Chondrocyte (in vitro differentiated cells): ENCODE data around the gene MEA1. TPM values are rescaled to one million over a fixed set of nuclear protein-coding genes. Genes with fewer than 3 reads are reported as not detected.
A peak's percentile ranks its signal among the peaks of the same experiment; 100 is the strongest.

Experiments used
- DNase-seq: peaks from one replicate; pipeline ENCODE4 v3.0.0; 2021; ENCODE audit warnings: mixed read lengths, low spot score
- H3K27ac Mint-ChIP-seq: one replicate; pipeline ENCODE4 v1.8.0; 2021; ENCODE audit warnings: mild to moderate bottlenecking, moderate library complexity, mixed read lengths; ENCODE audit not compliant: unreplicated experiment
- H3K27me3 Mint-ChIP-seq: 2 replicates; pipeline ENCODE4 v1.8.0; 2021; ENCODE audit warnings: low read depth, mixed read lengths
- H3K36me3 Mint-ChIP-seq: 2 replicates; pipeline ENCODE4 v1.8.0; 2021; ENCODE audit warnings: low read depth, mixed read lengths
- H3K4me1 Mint-ChIP-seq: 2 replicates; pipeline ENCODE4 v1.8.0; 2021; ENCODE audit warnings: low read depth, mild to moderate bottlenecking, mixed read lengths
- H3K4me3 Mint-ChIP-seq: one replicate; pipeline ENCODE4 v1.8.0; 2021; ENCODE audit warnings: mild to moderate bottlenecking, moderate library complexity, mixed read lengths; ENCODE audit not compliant: unreplicated experiment
- H3K9me3 Mint-ChIP-seq: 2 replicates; pipeline ENCODE4 v1.8.0; 2021; ENCODE audit warnings: low read depth, mixed read lengths
- long read RNA-seq: library from polyadenylated mRNA; stranded (forward); transcript quantifications from one replicate; pipeline ENCODE4 v2.0.0, GENCODE V29; 2021
- total RNA-seq: library from RNA; stranded (reverse); gene quantifications from 3 replicates; pipeline ENCODE4 v1.2.1, GENCODE V29; 2021
- TF ChIP-seq, protein P1 (sequence below): fragments of 200-600 bp; sonication (generic); IDR thresholded peaks from 2 replicates; pipeline ENCODE4 v1.5.0; 2021; ENCODE audit warnings: antibody characterized with exemption, mild to moderate bottlenecking, moderate library complexity

Gene MEA1
- total RNA-seq = 71.1 to 86.2 TPM (median 71.6 TPM) in 3 replicates
- long read RNA-seq, transcript MEA1-204 (4 exons, 1,004 nt) = major isoform, 70 of 83 reads
- long read RNA-seq, transcript MEA1-202 (3 exons, 2,152 nt) = minor isoform, 10 of 83 reads
- long read RNA-seq, partial matches to known transcripts = 0 of 83 reads
- long read RNA-seq, other reads (novel, unspliced or antisense) = 0 of 83 reads

DNA sequence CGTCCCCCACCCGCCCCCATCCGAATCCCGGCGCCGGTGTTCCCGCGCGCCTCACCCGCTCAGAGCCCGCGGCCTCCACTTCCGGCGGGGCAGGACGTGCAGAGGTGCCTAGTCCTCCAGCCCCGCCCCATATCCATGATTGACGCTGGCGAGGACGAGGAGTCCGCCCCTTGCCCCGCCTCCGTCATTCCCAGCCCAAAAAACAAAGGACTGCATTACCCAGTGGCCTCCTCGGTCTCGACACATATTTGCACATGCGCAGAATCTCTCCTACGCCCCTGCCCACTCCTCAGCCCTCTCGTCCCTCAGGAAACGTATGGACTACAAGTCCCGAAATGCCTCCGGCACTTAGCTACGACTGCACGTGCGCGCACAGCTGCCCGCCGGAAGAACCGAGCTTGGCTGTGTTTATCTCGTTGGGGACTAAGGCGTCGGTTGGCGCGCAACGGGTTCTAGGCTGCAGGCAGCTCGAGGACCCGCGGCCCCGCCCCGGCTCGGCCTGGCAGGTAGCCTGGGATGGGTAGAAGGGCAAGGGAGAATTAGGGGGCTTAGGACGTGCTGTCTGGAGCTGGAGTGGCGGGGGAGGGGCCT is at the start of gene MEA1, which contains the start of gene KLHDC3:
TSS of gene MEA1 (minus strand) at position 104 of the 591 bp plus-strand sequence. CDS start 133 bp downstream, outside the sequence.
TSS of gene KLHDC3 (plus strand) at position 407 of the 591 bp plus-strand sequence. CDS start 2,944 bp downstream, outside the sequence.
- peaks cover 17% of the 10 kb centered on the region for H3K36me3 Mint-ChIP-seq
- H3K9me3 Mint-ChIP-seq = no peaks in the 10 kb centered on the region
- DNase-seq = peak; percentile 98
- TF ChIP-seq, protein P1, sequence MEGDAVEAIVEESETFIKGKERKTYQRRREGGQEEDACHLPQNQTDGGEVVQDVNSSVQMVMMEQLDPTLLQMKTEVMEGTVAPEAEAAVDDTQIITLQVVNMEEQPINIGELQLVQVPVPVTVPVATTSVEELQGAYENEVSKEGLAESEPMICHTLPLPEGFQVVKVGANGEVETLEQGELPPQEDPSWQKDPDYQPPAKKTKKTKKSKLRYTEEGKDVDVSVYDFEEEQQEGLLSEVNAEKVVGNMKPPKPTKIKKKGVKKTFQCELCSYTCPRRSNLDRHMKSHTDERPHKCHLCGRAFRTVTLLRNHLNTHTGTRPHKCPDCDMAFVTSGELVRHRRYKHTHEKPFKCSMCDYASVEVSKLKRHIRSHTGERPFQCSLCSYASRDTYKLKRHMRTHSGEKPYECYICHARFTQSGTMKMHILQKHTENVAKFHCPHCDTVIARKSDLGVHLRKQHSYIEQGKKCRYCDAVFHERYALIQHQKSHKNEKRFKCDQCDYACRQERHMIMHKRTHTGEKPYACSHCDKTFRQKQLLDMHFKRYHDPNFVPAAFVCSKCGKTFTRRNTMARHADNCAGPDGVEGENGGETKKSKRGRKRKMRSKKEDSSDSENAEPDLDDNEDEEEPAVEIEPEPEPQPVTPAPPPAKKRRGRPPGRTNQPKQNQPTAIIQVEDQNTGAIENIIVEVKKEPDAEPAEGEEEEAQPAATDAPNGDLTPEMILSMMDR = no peak
- peak within 1 kb of the TSS; percentile 96 for H3K4me3 Mint-ChIP-seq
- H3K4me1 Mint-ChIP-seq = peaks cover 47% of the 10 kb centered on the region
- no peaks in the 10 kb centered on the region for H3K27me3 Mint-ChIP-seq
- H3K27ac Mint-ChIP-seq = peak within 1 kb of the TSS; percentile 96

DNA sequence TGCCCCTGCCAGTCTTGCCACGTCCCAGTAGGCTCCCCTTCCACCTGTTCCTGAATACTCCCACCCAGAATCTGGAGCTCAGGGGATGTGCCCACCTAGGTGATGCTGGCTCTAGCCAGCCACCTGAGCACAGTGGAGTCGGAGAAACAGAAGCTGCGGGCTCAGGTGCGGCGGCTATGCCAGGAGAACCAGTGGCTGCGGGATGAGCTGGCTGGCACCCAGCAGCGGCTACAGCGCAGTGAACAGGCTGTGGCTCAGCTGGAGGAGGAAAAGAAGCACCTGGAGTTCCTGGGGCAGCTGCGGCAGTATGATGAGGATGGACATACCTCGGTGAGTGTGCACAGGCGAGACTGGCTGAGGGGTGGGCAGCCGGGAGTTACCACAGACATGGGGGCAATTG is 49.1 kb upstream of the MEA1 start:
- Mint-ChIP-seq H3K4me3 (no peak overlapping the region), H3K4me1 (peaks cover 40% of the 10 kb centered on the region), H3K27me3 (no peaks in the 10 kb centered on the region), H3K27ac (no peak overlapping the region), H3K9me3 (no peaks in the 10 kb centered on the region), H3K36me3 (peaks cover 16% of the 10 kb centered on the region)
- TF ChIP-seq, protein P1 = no peak
- peak; percentile 89 for DNase-seq

DNA sequence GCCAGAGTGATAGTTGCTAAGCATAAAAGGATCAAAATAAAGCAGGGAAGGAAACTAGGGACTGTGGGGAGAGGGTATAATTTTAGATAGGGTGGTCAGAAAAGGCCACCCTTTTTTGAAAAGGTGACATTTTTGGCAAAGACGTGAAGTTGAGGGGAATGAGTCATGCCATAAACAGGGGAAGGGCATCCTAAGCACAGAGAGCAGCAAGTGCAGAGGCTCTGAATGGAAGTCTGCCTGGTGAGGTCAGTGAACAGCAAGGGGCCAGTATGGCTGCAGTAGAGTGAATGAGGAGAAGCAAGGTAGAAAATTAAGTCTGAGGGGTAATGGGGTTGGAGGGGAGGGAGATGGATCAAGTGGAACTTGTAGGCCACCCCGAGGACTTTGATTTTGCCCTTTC is 48.1 kb upstream of the MEA1 start:
- H3K4me3 Mint-ChIP-seq = no peak overlapping the region
- TF ChIP-seq, protein P1 = no peak
- peak overlapping the region; percentile 51 for H3K27ac Mint-ChIP-seq
- H3K9me3 Mint-ChIP-seq = no peaks in the 10 kb centered on the region
- no peak for DNase-seq
- peaks cover 18% of the 10 kb centered on the region for H3K36me3 Mint-ChIP-seq
- no peaks in the 10 kb centered on the region for H3K27me3 Mint-ChIP-seq
- H3K4me1 Mint-ChIP-seq = peaks cover 40% of the 10 kb centered on the region

GRCh38 chr6:43060755-43061633 is 47.2 kb upstream of the MEA1 start:
- no peaks in the 10 kb centered on the region for H3K27me3 Mint-ChIP-seq
- no peaks in the 10 kb centered on the region for H3K9me3 Mint-ChIP-seq
- TF ChIP-seq, protein P1 = no peak
- DNase-seq = no peak
- peaks cover 15% of the 10 kb centered on the region for H3K36me3 Mint-ChIP-seq
- peak overlapping the region; percentile 87 for H3K4me3 Mint-ChIP-seq
- H3K27ac Mint-ChIP-seq = no peak overlapping the region
- peaks cover 40% of the 10 kb centered on the region for H3K4me1 Mint-ChIP-seq
